NCI-H774 (cell line): ENCODE results near the gene KRT27.
"Not testable (repeated sequence)": the region's sequence is repeated elsewhere in the genome, so short reads cannot be mapped to it uniquely, and the experiment has no call there.

ENCODE experiments used
- DNase-seq: peaks from one replicate; lab custom pipeline; 2025; lab: John Stamatoyannopoulos, UW

KRT27 gene

DNA sequence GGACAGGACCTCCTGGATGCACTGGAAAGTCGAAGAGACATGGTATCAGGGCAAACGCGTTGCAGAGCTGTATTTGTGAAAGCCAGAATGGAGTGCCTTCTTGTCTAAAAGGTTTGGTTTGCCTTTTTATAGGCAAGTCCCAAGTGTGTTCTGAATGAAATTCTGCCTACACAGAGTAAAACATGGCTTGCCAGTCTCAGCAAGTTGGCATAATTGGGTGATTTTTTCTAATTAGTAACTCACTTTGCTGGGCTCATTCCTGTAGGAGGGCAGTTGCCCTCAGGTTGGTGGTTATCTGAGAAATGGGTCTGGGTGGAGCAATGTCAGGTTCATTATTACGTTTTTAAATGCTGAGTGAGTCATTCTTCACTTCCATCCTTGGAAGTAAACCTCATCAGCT is 27.1 kb downstream of the KRT27 start, which contains the start of gene KRT25:
TSS of gene KRT25 (minus strand) at position 101 of the 400 bp plus-strand sequence. CDS start at position 41, 60 bp downstream.
- no peak for DNase-seq

- DNase-seq = no peak
These were observed 28.5 kb downstream of the KRT27 start for GRCh38 chr17:40753804-40754203.

- no peak for DNase-seq
These were observed 31.3 kb downstream of the KRT27 start for GRCh38 chr17:40751065-40751464.

- no peak for DNase-seq
These were observed 32.0 kb downstream of the KRT27 start for GRCh38 chr17:40750391-40750790.

- DNase-seq = not testable (repeated sequence)
These were observed 33.7 kb downstream of the KRT27 start for GRCh38 chr17:40748666-40749065.

- DNase-seq = no peak
These were observed 43.8 kb downstream of the KRT27 start for GRCh38 chr17:40738553-40738952.

- DNase-seq = no peak
These were observed 47.3 kb downstream of the KRT27 start for GRCh38 chr17:40735016-40735415.

DNA sequence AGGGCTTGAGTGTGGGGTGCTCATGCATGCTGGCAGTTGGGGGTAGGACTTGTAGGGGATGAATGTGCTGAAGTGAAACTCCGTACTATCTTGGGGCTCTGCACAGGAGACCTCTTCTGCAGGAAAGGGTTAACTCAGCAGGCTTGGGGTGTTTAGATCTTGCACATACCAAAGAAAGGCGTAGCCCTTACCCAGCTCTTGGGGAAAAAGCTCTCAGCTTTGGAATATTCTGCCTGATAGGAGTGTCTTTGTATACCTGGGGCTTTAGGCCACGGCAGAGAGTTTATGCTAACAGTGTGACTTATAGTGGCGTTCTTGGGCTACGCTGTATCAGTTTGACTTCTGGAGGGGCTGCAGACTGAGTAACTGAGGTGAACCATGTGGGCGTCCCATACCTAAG is 48.3 kb downstream of the KRT27 start:
- no peak for DNase-seq

DNA sequence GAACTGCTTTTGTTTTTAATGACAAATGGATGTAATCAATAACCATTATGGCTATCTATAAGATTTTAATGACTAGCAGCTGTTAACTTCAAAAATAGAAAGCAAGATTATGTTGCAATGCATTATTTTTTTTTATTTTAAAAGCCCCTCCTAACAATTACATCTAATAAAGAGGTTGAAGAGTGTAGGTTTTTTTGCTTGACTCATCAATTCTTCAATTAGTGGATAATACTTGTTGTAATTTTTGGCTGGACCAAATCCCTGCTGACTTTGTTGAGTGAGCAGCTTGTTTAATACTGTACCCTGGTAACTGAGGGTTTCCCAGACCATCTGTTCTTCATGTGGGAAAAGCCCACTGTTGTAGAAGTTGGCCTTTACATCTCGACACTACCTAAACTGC is 51.4 kb downstream of the KRT27 start:
- no peak for DNase-seq

GRCh38 chr17:40727447-40728231 is 54.7 kb downstream of the KRT27 start:
- no peak for DNase-seq

DNA sequence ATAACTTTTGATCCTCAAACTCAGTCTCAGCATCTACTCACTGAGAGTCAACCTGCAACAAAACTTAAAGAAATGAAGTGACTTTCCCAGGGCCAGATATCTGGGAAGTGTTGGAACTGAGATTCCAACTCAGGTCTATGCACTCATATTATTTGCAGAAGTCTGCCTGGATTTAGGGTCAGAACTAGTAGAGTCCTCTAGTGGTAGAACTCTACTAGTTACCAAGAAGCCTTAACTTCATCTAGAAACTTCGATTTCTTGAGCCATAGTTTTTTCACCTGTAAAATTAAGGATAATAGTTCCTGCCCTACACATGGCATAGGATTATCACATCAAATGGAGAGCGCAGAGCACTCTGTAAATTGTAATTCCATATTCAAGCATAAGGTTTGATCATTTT is 55.4 kb downstream of the KRT27 start:
- no peak for DNase-seq
